ENCODE data around the gene IPO13.

GRCh38 chr1:43908226-43908625, 38.5 kb upstream of the IPO13 start:
- TF ChIP-seq YY1 (IDR thresholded peaks at IDR 0.05; ENCODE audit: insufficient read depth, insufficient read length) (no peak), ZNF274 (IDR thresholded peaks at IDR 0.05; ENCODE audit: low read depth, low read length) (no peak)

Data from NT2/D1 (cell line).